NCI-H748 treated with DMSO at 0.1 percent for 48 hours (cell line): Measurements from ENCODE around the gene NTRK3.

ENCODE experiments used
- DNase-seq: peaks from one replicate; lab custom pipeline; 2025; lab: John Stamatoyannopoulos, UW

Gene NTRK3

GRCh38 chr15:87818756-87819155 lies 437.8 kb downstream of the NTRK3 start:
- no peak for DNase-seq

GRCh38 chr15:87817553-87817952 lies 439.0 kb downstream of the NTRK3 start:
- no peak for DNase-seq

- no peak for DNase-seq
Measured at GRCh38 chr15:87816811-87817210, 439.7 kb downstream of the NTRK3 start.

GRCh38 chr15:87816016-87816415 lies 440.5 kb downstream of the NTRK3 start:
- DNase-seq, result no peak
